Sigmoid colon (tissue), 4 donors: ENCODE data around the gene ALMS1.

Source experiments
- CTCF ChIP-seq, 4 experiments: fragments of 450-650 bp in 3 of 4; fragments of 200-600 bp in 1 of 4; IDR thresholded peaks; one replicate each; pipeline ENCODE4 v1.5.1; 2016 to 2019; ENCODE audit warnings: antibody characterized with exemption in 4 of 4, mild to moderate bottlenecking in 3 of 4, moderate library complexity in 2 of 4
- EP300 ChIP-seq, 4 donors: sonication (generic); formaldehyde crosslinking; IDR thresholded peaks; one replicate each; pipeline ENCODE4 v1.6.1; 2017; ENCODE audit warnings: antibody characterized with exemption in 4 of 4
- POLR2A ChIP-seq, 2 donors: fragments of 450-650 bp; IDR thresholded peaks; one replicate each; pipeline ENCODE4 v1.6.1; 2016; ENCODE audit warnings: antibody characterized with exemption in 2 of 2, mild to moderate bottlenecking in 2 of 2, moderate library complexity in 2 of 2
- POLR2AphosphoS5 ChIP-seq, 4 donors: sonication (generic); formaldehyde crosslinking; IDR thresholded peaks; one replicate each; pipeline ENCODE4 v1.6.1; 2017; ENCODE audit warnings: antibody characterized with exemption in 4 of 4

- TF ChIP-seq POLR2AphosphoS5 (IDR thresholded peaks at IDR 0.05) (no peak), CTCF (IDR thresholded peaks at IDR 0.05) (no peak), POLR2A (IDR thresholded peaks at IDR 0.05) (no peak), EP300 (IDR thresholded peaks at IDR 0.05) (no peak)
Measured at GRCh38 chr2:73449404-73449803, 63.8 kb downstream of the ALMS1 start.
